SJSA1 (cell line): Measurements from ENCODE around the gene COPZ1. TPM values are rescaled to one million over a fixed set of nuclear protein-coding genes. Genes with fewer than 3 reads are reported as not detected.

Source experiments
- total RNA-seq: library from RNA; depleted of rRNA; stranded (reverse); fragments of >200 nt; shearing (Covaris generic); gene quantifications from 2 replicates; pipeline ENCODE4 v1.2.3, GENCODE V29; 2014; rRNA removed

The COPZ1 gene
- total RNA-seq, 1 experiment from 2014 or later = 191 TPM

Other genes with a start within 250 kb of the COPZ1 start
- 35.9 and 50.6 TPM in 2 replicates for gene SMUG1, start 136.1 kb upstream of the COPZ1 start, total RNA-seq
- 42.6 and 71.6 TPM in 2 replicates for gene CBX5, start 45.0 kb upstream of the COPZ1 start, total RNA-seq
- gene HNRNPA1, start 44.4 kb upstream of the COPZ1 start, total RNA-seq = 382 and 453 TPM in 2 replicates
- gene NFE2, start 24.1 kb upstream of the COPZ1 start, total RNA-seq = not detected in 2 replicates
- not detected in 2 replicates for gene GPR84, start 39.4 kb downstream of the COPZ1 start, total RNA-seq
- gene ZNF385A, start 59.6 kb downstream of the COPZ1 start, total RNA-seq = 0.31 and 0.42 TPM in 2 replicates
- gene ITGA5, start 94.1 kb downstream of the COPZ1 start, total RNA-seq = 78.9 and 99.4 TPM in 2 replicates
- not detected in 2 replicates for gene GTSF1, start 148.5 kb downstream of the COPZ1 start, total RNA-seq
- not detected in 2 replicates for gene NCKAP1L, start 172.6 kb downstream of the COPZ1 start, total RNA-seq
- gene PDE1B, start 224.5 kb downstream of the COPZ1 start, total RNA-seq = not detected in 2 replicates